Panc1 (cell line): Measurements from ENCODE around the gene CREBZF. TPM values are rescaled to one million over a fixed set of nuclear protein-coding genes. Genes with fewer than 3 reads are reported as not detected.

Experiments used
- ATAC-seq: fragments of 200-7000 bp; cut with Tn5 transposase; 2 replicates; pipeline ENCODE4 v1.9.1; 2020; ENCODE audit warnings: mild to moderate bottlenecking, moderate library complexity
- BruUV-seq: library from RNA; stranded (reverse); fragments of 400-500 nt; replicated peaks from 2 replicates; lab custom pipeline; 2021; lab: Mats Ljungman, UMichigan
- CTCF ChIA-PET: fragments of 300-600 bp; sonication (Branson Sonifier 250); formaldehyde crosslinking; loops from one replicate; lab custom pipeline; 2022; ENCODE audit warnings: antibody characterized with exemption; lab: Charles Lee
- POLR2A ChIA-PET: fragments of 300-600 bp; sonication (Branson Sonifier 250); formaldehyde crosslinking; loops from one replicate; lab custom pipeline; 2022; ENCODE audit warnings: antibody characterized with exemption; lab: Charles Lee
- DNase-seq: peaks from one replicate; pipeline ENCODE4 v3.0.0-alpha.2; 2010; ENCODE audit warnings: low read depth, low spot score
- H3K27ac ChIP-seq: 2 replicates; pipeline ENCODE4 v1.5.1; 2011; ENCODE audit warnings: mild to moderate bottlenecking, low read length, inconsistent platforms
- H3K27me3 ChIP-seq: fragments of 200-500 bp; sonication (Bioruptor generic); 2 replicates; pipeline ENCODE4 v1.6.0; 2014; ENCODE audit warnings: low read length, inconsistent platforms; ENCODE audit not compliant: control insufficient read depth, insufficient read depth
- H3K36me3 ChIP-seq: fragments of 200-500 bp; sonication (Bioruptor generic); 2 replicates; pipeline ENCODE4 v1.5.1; 2014; ENCODE audit warnings: inconsistent platforms, mild to moderate bottlenecking, low read length, moderate library complexity; ENCODE audit not compliant: control insufficient read depth, insufficient read depth
- H3K4me1 ChIP-seq: 2 replicates; pipeline ENCODE4 v1.5.1; 2011; ENCODE audit warnings: inconsistent platforms, mild to moderate bottlenecking, low read length, moderate library complexity; ENCODE audit not compliant: control insufficient read depth, insufficient read depth
- H3K4me3 ChIP-seq, 2 experiments: 2 replicates each; pipeline ENCODE4 v1.5.1; 2011 to 2012; ENCODE audit warnings: low read depth in 2 of 2, low read length in 2 of 2, mild to moderate bottlenecking in 2 of 2, inconsistent platforms in 1 of 2, moderate library complexity in 1 of 2
- H3K9me3 ChIP-seq: fragments of 200-500 bp; sonication (Bioruptor generic); 2 replicates; pipeline ENCODE4 v1.5.1; 2014; ENCODE audit warnings: low read depth, mild to moderate bottlenecking, inconsistent platforms, low read length, moderate library complexity; ENCODE audit not compliant: control insufficient read depth, insufficient read depth
- POLR2AphosphoS5 ChIP-seq: IDR thresholded peaks from 2 replicates; pipeline ENCODE4 v1.6.1; 2012; ENCODE audit warnings: mild to moderate bottlenecking, low read depth, low read length, moderate library complexity
- SIN3A ChIP-seq: IDR thresholded peaks from 2 replicates; pipeline ENCODE4 v1.6.1; 2012; ENCODE audit warnings: low read depth, mild to moderate bottlenecking, low read length, moderate library complexity, borderline replicate concordance; ENCODE audit not compliant: insufficient read depth
- TCF7L2 ChIP-seq: IDR thresholded peaks from 2 replicates; pipeline ENCODE4 v1.6.1; 2011; ENCODE audit warnings: mild to moderate bottlenecking, low read depth, low read length, inconsistent platforms
- in situ Hi-C: cut with HindIII; loops from 2 replicates; pipeline ENCODE4 v1.10.0; 2016; ENCODE audit warnings: low sequenced_read_pairs, low pct_unique_long_range_greater_than_20kb
- intact Hi-C: fragments of 100-400 bp; cut with micrococcal nuclease; formaldehyde crosslinking; loops from one replicate; pipeline ENCODE4 v1.10.0; 2022; ENCODE audit not compliant: unreplicated experiment
- total RNA-seq: library from RNA; stranded (reverse); gene quantifications from one replicate; pipeline ENCODE4 v1.2.1, GENCODE V29; 2021; ENCODE audit not compliant: unreplicated experiment
- TF ChIP-seq, protein P1 (sequence below), 2 experiments: IDR thresholded peaks; 2 replicates each; pipeline ENCODE4 v1.6.1; 2011 to 2012; ENCODE audit warnings: low read depth in 2 of 2, control low read depth in 1 of 2, low read length in 1 of 2, mild to moderate bottlenecking in 1 of 2, moderate library complexity in 1 of 2; ENCODE audit not compliant: insufficient read depth in 1 of 2
- TF ChIP-seq, protein P2 (sequence below): fragments of 450-650 bp; IDR thresholded peaks from 2 replicates; pipeline ENCODE4 v1.5.1; 2017; ENCODE audit warnings: mild to moderate bottlenecking

The CREBZF gene
- total RNA-seq, 1 experiment from 2014 or later: 75.8 TPM

DNA sequence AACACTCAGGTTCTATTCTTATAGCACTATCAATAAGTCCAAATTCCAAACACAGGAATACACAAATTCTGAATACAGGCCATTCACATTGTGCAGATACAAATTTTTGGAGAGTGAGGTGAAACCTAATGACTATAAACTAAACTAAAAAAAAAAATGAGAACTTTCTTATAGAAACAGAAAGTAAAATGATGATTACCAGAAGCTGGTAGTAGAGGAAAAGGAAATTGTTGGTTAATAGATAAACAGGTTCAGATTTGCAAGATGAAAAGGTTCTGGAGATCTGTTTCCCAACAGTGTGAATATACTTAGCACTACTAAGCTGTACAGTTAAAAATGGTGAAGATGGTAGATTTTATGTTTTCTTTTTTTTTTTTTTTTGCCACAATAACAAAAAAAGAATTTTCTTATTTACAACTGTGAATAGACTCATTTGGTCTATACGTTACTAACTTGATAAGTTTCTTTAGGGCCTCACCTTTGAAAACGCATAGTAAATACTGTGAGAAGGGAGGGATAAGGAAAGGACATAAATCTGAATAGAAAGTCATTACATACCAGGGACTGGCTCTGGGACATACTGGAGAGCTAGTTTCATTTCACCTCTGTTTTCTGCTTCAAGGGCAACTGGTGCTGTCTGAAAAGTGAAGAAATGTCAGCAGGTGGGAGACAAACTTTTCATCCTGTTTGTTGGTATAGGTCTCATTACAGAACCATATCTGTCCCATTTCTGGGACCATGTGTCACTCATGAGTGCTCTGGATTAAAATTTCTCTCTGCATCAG is 35.2 kb upstream of the CREBZF start:
- ATAC-seq (no peak), DNase-seq (no peak)
- intact Hi-C loops: loop anchor here (5.0 kb wide), 1 partner anchor 122 kb away; no protein-coding TSS in a partner anchor
- Histone ChIP-seq H3K4me3 (no peak overlapping the region), H3K4me1 (peaks cover 6% of the 10 kb centered on the region), H3K27me3 (no peaks in the 10 kb centered on the region), H3K27ac (no peak overlapping the region; the same call in 1 of the 2 replicates), H3K9me3 (no peaks in the 10 kb centered on the region), H3K36me3 (peaks cover 23% of the 10 kb centered on the region)
- ChIA-PET POLR2A (interaction anchor here (0.7 kb wide), 1 partner anchor 16 kb away, joined by 3 read pairs; no protein-coding TSS in a partner anchor), CTCF (no interaction called here)
- no TSS peak for BruUV-seq
- in situ Hi-C loops: no loop called here
- TF ChIP-seq SIN3A (no peak), POLR2AphosphoS5 (no peak), TCF7L2 (no peak)
- TF ChIP-seq, protein P1, sequence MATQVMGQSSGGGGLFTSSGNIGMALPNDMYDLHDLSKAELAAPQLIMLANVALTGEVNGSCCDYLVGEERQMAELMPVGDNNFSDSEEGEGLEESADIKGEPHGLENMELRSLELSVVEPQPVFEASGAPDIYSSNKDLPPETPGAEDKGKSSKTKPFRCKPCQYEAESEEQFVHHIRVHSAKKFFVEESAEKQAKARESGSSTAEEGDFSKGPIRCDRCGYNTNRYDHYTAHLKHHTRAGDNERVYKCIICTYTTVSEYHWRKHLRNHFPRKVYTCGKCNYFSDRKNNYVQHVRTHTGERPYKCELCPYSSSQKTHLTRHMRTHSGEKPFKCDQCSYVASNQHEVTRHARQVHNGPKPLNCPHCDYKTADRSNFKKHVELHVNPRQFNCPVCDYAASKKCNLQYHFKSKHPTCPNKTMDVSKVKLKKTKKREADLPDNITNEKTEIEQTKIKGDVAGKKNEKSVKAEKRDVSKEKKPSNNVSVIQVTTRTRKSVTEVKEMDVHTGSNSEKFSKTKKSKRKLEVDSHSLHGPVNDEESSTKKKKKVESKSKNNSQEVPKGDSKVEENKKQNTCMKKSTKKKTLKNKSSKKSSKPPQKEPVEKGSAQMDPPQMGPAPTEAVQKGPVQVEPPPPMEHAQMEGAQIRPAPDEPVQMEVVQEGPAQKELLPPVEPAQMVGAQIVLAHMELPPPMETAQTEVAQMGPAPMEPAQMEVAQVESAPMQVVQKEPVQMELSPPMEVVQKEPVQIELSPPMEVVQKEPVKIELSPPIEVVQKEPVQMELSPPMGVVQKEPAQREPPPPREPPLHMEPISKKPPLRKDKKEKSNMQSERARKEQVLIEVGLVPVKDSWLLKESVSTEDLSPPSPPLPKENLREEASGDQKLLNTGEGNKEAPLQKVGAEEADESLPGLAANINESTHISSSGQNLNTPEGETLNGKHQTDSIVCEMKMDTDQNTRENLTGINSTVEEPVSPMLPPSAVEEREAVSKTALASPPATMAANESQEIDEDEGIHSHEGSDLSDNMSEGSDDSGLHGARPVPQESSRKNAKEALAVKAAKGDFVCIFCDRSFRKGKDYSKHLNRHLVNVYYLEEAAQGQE (IDR thresholded peaks at IDR 0.05; ENCODE audit: insufficient read depth in 1 of 2, low read depth in 2 of 2, low read length in 1 of 2): no peak
- TF ChIP-seq, protein P2, sequence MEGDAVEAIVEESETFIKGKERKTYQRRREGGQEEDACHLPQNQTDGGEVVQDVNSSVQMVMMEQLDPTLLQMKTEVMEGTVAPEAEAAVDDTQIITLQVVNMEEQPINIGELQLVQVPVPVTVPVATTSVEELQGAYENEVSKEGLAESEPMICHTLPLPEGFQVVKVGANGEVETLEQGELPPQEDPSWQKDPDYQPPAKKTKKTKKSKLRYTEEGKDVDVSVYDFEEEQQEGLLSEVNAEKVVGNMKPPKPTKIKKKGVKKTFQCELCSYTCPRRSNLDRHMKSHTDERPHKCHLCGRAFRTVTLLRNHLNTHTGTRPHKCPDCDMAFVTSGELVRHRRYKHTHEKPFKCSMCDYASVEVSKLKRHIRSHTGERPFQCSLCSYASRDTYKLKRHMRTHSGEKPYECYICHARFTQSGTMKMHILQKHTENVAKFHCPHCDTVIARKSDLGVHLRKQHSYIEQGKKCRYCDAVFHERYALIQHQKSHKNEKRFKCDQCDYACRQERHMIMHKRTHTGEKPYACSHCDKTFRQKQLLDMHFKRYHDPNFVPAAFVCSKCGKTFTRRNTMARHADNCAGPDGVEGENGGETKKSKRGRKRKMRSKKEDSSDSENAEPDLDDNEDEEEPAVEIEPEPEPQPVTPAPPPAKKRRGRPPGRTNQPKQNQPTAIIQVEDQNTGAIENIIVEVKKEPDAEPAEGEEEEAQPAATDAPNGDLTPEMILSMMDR: no peak

DNA sequence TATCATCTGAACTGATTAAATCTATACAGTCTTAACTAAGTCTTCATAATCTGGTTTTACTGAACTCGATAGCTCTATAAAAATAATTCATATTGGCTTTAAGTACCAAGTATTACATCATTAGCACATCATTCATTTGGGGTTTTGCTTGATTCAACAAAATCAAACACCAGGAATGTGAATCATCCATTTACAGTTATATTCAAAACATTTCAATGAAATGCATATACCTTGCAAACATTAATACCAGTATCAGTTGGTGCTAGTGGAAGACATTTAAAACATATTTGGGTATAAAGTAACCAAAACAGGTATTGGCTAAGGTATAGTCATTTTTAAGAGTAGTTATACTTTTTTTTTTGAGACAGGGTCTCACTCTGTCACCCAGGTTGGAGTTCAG is 33.3 kb upstream of the CREBZF start:
- Histone ChIP-seq H3K4me1 (peaks cover 6% of the 10 kb centered on the region), H3K4me3 (no peak overlapping the region), H3K36me3 (peaks cover 24% of the 10 kb centered on the region), H3K27me3 (no peaks in the 10 kb centered on the region), H3K27ac (no peak overlapping the region), H3K9me3 (no peaks in the 10 kb centered on the region)
- POLR2A ChIA-PET: interaction anchor here (0.7 kb wide), 1 partner anchor 406 kb away, joined by 4 read pairs; no protein-coding TSS in a partner anchor
- ATAC-seq (no peak), DNase-seq (no peak)
- BruUV-seq: no TSS peak
- in situ Hi-C loops (no loop called here), intact Hi-C loops (no loop called here)
- TF ChIP-seq, protein P1 (IDR thresholded peaks at IDR 0.05; ENCODE audit: insufficient read depth in 1 of 2, low read depth in 2 of 2, low read length in 1 of 2): no peak
- TF ChIP-seq POLR2AphosphoS5 (no peak), TCF7L2 (no peak), SIN3A (no peak)
- TF ChIP-seq, protein P2: no peak
- CTCF ChIA-PET: no interaction called here
